Measurements from ENCODE around the gene RBM28. TPM values are rescaled to one million over a fixed set of nuclear protein-coding genes. Genes with fewer than 3 reads are reported as not detected.

Gene RBM28
- polyA plus RNA-seq, 1 experiment: 14.8 TPM

GRCh38 chr7:128385988-128386925 lies 42.5 kb upstream of the RBM28 start:
- Histone ChIP-seq H3K36me3 (ENCODE audit: control insufficient read depth, insufficient read depth, low read length) (no peaks in the 10 kb centered on the region; the same call in 1 of the 2 replicates), H3K4me3 (ENCODE audit: low read depth, low read length) (no peak overlapping the region), H3K27me3 (ENCODE audit: control insufficient read depth, insufficient read depth, low read length) (peaks cover 11% of the 10 kb centered on the region)
- ChIA-PET POLR2A (no interaction called here), CTCF (interaction anchor here (0.6 to 16.7 kb wide), 13 partner anchors 8 to 800 kb away, joined by 4 to 422 read pairs (median 7); partner anchors contain the start of genes IMPDH1, PRRT4 and RBM28)
- no peak for DNase-seq (ENCODE audit: low read depth)
- no peak for TF ChIP-seq CTCF (IDR thresholded peaks at IDR 0.05; ENCODE audit: insufficient read depth, low read depth, low read length)

DNA sequence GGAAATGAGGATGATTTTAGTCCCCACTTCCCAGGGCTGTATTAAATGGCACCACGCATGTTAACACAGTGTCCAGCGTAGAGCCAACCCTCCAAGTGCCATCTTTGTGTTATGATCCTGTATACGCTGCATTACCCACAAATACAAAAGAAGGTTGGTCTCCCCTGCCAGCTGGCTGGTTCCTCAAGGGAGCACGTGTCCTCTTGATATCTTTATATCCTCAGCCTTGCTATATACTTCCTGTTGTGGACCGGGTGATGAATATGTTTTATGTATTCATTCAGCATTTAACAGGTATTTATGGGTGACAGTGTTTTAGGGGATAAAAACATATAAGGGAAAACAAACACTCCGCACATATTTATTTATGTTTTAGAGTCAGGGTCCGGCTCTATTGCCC lies 41.0 kb upstream of the RBM28 start:
- H3K36me3 ChIP-seq (ENCODE audit: control insufficient read depth, insufficient read depth, low read length): no peaks in the 10 kb centered on the region
- H3K27me3 ChIP-seq (ENCODE audit: control insufficient read depth, insufficient read depth, low read length): peaks cover 11% of the 10 kb centered on the region
- ChIA-PET CTCF (interaction anchor here (16.7 kb wide), 1 partner anchor 37 kb away, joined by 422 read pairs; the partner anchor contains the start of gene RBM28), POLR2A (interaction anchor here (0.7 kb wide), 1 partner anchor 37 kb away, joined by 4 read pairs; no protein-coding TSS in a partner anchor)
- no peak overlapping the region for H3K4me3 ChIP-seq (ENCODE audit: low read depth, low read length)
- DNase-seq (ENCODE audit: low read depth): no peak
- no peak for TF ChIP-seq CTCF (IDR thresholded peaks at IDR 0.05; ENCODE audit: insufficient read depth, low read depth, low read length)

GRCh38 chr7:128383776-128384175 lies 40.1 kb upstream of the RBM28 start:
- TF ChIP-seq CTCF (IDR thresholded peaks at IDR 0.05; ENCODE audit: insufficient read depth, low read depth, low read length): no peak
- DNase-seq (ENCODE audit: low read depth): no peak
- ChIA-PET POLR2A (no interaction called here), CTCF (interaction anchor here (1.0 to 16.7 kb wide), 3 partner anchors 31 to 76 kb away, joined by 3 to 422 read pairs (median 3); partner anchors contain the start of gene RBM28)
- Histone ChIP-seq H3K27me3 (ENCODE audit: control insufficient read depth, insufficient read depth, low read length) (peaks cover 9% of the 10 kb centered on the region), H3K36me3 (ENCODE audit: control insufficient read depth, insufficient read depth, low read length) (no peaks in the 10 kb centered on the region), H3K4me3 (ENCODE audit: low read depth, low read length) (no peak overlapping the region)

- DNase-seq (ENCODE audit: low read depth): no peak
- POLR2A ChIA-PET: no interaction called here
- CTCF ChIA-PET: interaction anchor here (0.6 to 16.7 kb wide), 9 partner anchors 7 to 46 kb away, joined by 3 to 422 read pairs (median 5); partner anchors contain the start of gene RBM28
Observed at GRCh38 chr7:128381161-128381821, 37.6 kb upstream of the RBM28 start.

More at GRCh38 chr7:128381161-128381821, 37.6 kb upstream of the RBM28 start:
- Histone ChIP-seq H3K27me3 (ENCODE audit: control insufficient read depth, insufficient read depth, low read length) (peaks cover 2% of the 10 kb centered on the region), H3K36me3 (ENCODE audit: control insufficient read depth, insufficient read depth, low read length) (no peaks in the 10 kb centered on the region), H3K4me3 (ENCODE audit: low read depth, low read length) (no peak overlapping the region)
- peak; percentile 63 for TF ChIP-seq CTCF (IDR thresholded peaks at IDR 0.05; ENCODE audit: insufficient read depth, low read depth, low read length)
